ENCODE results near the gene GAREM1. TPM values are rescaled to one million over a fixed set of nuclear protein-coding genes. Genes with fewer than 3 reads are reported as not detected.

The GAREM1 gene
- polyA plus RNA-seq, 1 experiment = 0.37 TPM

DNA sequence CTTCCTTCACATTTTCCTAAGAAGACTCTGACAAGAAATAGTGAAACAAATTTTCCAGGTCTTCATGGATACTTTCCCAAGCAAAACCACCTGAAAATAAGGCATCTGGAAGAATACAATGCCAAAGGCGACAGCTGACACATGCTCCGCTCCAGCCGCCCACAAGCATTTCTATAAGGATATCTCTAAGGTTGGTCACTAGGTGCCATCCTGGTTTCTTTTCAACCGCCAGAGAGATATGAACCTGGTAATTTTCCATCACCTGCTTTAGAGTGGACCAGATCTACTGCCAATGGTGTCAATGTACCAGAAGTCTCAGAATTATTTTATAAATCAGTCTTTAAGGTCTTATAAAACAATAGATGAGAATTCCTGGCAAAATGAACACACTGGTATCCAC is 97.2 kb downstream of the GAREM1 start:
- no peak overlapping the region for H3K4me3 ChIP-seq (ENCODE audit: low read depth, low read length)
- CTCF ChIA-PET = no interaction called here
- POLR2A ChIA-PET = no interaction called here

DNA sequence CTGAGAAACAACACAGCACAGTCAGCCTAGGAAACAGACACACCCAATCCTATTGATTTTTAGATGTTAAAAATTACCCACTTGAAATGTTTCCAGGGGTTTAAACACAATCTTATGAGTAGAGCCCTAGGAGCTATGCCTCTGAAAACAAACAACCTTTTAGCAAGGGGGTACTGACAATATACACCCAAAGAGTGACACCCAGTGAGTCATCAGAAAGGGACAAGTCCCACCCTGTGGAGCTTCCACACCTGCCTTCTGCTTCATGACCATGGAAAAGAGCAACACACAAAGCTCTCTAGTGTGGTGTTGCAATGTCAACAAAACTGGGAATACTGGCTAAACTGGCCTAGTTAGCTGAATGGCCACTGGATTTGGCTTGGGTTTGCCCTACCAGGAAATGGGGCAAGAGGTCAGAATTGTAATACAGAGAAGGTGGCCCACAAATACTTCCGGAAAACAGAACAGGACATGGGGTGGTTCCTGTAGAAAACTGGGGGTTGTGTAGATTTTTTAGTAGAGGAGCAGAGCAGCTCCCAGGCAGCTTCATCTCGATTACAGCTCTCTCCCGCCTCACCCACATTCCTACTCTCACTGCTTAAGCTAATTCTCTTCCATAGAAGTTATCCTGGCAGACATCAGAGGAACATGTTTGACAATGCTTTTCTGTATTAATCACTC is 98.2 kb downstream of the GAREM1 start:
- CTCF ChIA-PET = interaction anchor here (0.8 kb wide), 1 partner anchor 130 kb away, joined by 3 read pairs; no protein-coding TSS in a partner anchor
- DNase-seq (ENCODE audit: low read depth) = no peak
- TF ChIP-seq, protein P1, sequence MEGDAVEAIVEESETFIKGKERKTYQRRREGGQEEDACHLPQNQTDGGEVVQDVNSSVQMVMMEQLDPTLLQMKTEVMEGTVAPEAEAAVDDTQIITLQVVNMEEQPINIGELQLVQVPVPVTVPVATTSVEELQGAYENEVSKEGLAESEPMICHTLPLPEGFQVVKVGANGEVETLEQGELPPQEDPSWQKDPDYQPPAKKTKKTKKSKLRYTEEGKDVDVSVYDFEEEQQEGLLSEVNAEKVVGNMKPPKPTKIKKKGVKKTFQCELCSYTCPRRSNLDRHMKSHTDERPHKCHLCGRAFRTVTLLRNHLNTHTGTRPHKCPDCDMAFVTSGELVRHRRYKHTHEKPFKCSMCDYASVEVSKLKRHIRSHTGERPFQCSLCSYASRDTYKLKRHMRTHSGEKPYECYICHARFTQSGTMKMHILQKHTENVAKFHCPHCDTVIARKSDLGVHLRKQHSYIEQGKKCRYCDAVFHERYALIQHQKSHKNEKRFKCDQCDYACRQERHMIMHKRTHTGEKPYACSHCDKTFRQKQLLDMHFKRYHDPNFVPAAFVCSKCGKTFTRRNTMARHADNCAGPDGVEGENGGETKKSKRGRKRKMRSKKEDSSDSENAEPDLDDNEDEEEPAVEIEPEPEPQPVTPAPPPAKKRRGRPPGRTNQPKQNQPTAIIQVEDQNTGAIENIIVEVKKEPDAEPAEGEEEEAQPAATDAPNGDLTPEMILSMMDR (IDR thresholded peaks at IDR 0.05; ENCODE audit: insufficient read depth, low read depth, low read length) = no peak
- Histone ChIP-seq H3K4me3 (ENCODE audit: low read depth, low read length) (no peak overlapping the region), H3K36me3 (ENCODE audit: control insufficient read depth, insufficient read depth, low read length) (no peaks in the 10 kb centered on the region), H3K27me3 (ENCODE audit: control insufficient read depth, insufficient read depth, low read length) (no peaks in the 10 kb centered on the region)
- POLR2A ChIA-PET = no interaction called here

More for the DNA sequence above, 97.2 kb downstream of the GAREM1 start:
- DNase-seq (ENCODE audit: low read depth) = no peak
- H3K27me3 ChIP-seq (ENCODE audit: control insufficient read depth, insufficient read depth, low read length) = no peaks in the 10 kb centered on the region
- H3K36me3 ChIP-seq (ENCODE audit: control insufficient read depth, insufficient read depth, low read length) = no peaks in the 10 kb centered on the region
- TF ChIP-seq, protein P1 (IDR thresholded peaks at IDR 0.05; ENCODE audit: insufficient read depth, low read depth, low read length) = no peak

DNA sequence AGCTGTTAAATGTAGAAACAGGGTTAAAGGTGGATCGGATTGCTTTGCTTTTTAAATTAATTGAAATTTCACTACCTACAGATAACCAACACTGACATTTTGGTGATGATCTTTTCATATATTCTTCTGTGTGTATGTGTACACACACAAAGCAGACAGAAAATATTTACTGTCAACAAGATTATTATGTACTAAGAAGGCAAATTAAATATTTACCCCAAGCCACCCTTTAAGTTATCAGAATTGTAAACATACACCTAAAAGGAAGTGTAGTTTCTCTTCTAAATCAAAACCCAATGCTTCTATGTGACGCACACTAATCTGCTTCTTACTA is 98.7 kb downstream of the GAREM1 start:
- POLR2A ChIA-PET = no interaction called here
- H3K27me3 ChIP-seq (ENCODE audit: control insufficient read depth, insufficient read depth, low read length) = no peaks in the 10 kb centered on the region
- CTCF ChIA-PET = no interaction called here

DNA sequence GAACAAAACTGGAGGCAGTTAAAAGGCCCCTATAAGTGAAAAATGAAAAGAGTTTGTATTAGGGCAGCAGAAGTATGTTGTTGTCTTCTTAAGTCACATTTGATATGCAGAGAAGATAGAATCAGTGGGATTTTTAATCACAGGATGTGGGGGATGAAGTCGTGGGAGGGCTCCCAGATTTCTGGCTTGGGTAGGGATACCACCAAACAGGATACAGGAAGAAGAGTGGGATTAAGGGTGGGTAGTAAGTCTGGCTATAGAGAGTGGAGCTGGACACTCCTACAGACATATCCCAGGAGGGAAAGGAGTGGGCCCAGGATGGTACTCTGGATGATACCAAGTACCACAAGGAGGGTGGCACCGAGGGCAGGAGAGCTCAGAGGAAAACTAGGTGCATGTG is 99.3 kb downstream of the GAREM1 start:
- Histone ChIP-seq H3K4me3 (ENCODE audit: low read depth, low read length) (no peak overlapping the region), H3K36me3 (ENCODE audit: control insufficient read depth, insufficient read depth, low read length) (no peaks in the 10 kb centered on the region), H3K27me3 (ENCODE audit: control insufficient read depth, insufficient read depth, low read length) (no peaks in the 10 kb centered on the region)
- TF ChIP-seq, protein P1 (IDR thresholded peaks at IDR 0.05; ENCODE audit: insufficient read depth, low read depth, low read length) = no peak
- DNase-seq (ENCODE audit: low read depth) = no peak
- ChIA-PET CTCF (no interaction called here), POLR2A (no interaction called here)

More for the DNA sequence above, 98.7 kb downstream of the GAREM1 start:
- no peak for DNase-seq (ENCODE audit: low read depth)
- TF ChIP-seq, protein P1 (IDR thresholded peaks at IDR 0.05; ENCODE audit: insufficient read depth, low read depth, low read length) = no peak
- H3K36me3 ChIP-seq (ENCODE audit: control insufficient read depth, insufficient read depth, low read length) = no peaks in the 10 kb centered on the region
- H3K4me3 ChIP-seq (ENCODE audit: low read depth, low read length) = no peak overlapping the region

DNA sequence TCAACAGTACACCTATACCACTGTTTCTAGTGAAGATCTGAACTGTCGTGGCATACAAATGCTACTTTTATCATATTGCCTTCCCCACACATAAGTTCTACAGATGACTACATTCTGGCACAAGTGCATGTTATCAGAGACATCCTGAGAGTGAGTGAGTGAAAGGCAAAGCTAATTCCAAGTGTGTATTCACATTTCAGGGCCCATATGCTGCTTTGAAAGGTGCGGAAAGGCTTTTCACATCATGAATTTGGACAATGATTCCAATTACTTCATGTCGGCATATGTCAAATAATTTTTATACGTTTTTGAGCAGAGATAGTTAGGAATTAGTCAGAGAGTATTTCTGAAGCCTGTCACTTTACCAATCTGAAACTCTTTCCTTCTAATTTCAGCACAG is 101.7 kb downstream of the GAREM1 start:
- DNase-seq (ENCODE audit: low read depth) = no peak
- H3K4me3 ChIP-seq (ENCODE audit: low read depth, low read length) = no peak overlapping the region
- TF ChIP-seq, protein P1 (IDR thresholded peaks at IDR 0.05; ENCODE audit: insufficient read depth, low read depth, low read length) = no peak
- H3K36me3 ChIP-seq (ENCODE audit: control insufficient read depth, insufficient read depth, low read length) = no peaks in the 10 kb centered on the region
- POLR2A ChIA-PET = no interaction called here
- 0 out of 2 replicates have a peak, but pooled peaks cover 2% of the 10 kb centered on the region for H3K27me3 ChIP-seq (ENCODE audit: control insufficient read depth, insufficient read depth, low read length)
- CTCF ChIA-PET = no interaction called here

Measured in BJ (cell line).